ENCODE measurements around the gene SGCA.

Gene SGCA

GRCh38 chr17:50165867-50166517 is at the start of gene SGCA:
Gene SGCA, plus strand, starts transcription at chr17:50166005. Its CDS starts 36 bp downstream, at chr17:50166041.
- FAIRE-seq, result no peak

GRCh38 chr17:50117202-50118051 is 48.4 kb upstream of the SGCA start:
- FAIRE-seq, result no peak

- no peak for FAIRE-seq
Measured at GRCh38 chr17:50118076-50118827, 47.6 kb upstream of the SGCA start.

GRCh38 chr17:50118828-50119218 is 47.0 kb upstream of the SGCA start:
- FAIRE-seq, result no peak

- FAIRE-seq, result no peak
Measured at GRCh38 chr17:50120475-50121253, 45.1 kb upstream of the SGCA start.

- no peak for FAIRE-seq
Measured at GRCh38 chr17:50122945-50123344, 42.9 kb upstream of the SGCA start.

GRCh38 chr17:50123649-50124349 is 42.0 kb upstream of the SGCA start:
- FAIRE-seq, result no peak

GRCh38 chr17:50125420-50125997 is 40.3 kb upstream of the SGCA start:
- no peak for FAIRE-seq

- FAIRE-seq, result no peak
Measured at GRCh38 chr17:50127697-50128361, 38.0 kb upstream of the SGCA start.

- FAIRE-seq, result no peak
Measured at GRCh38 chr17:50128441-50129352, 37.1 kb upstream of the SGCA start.

GRCh38 chr17:50129353-50129727 is 36.5 kb upstream of the SGCA start:
- no peak for FAIRE-seq

- no peak for FAIRE-seq
Measured at GRCh38 chr17:50129728-50130558, 35.9 kb upstream of the SGCA start, which contains the start of gene SAMD14. Gene SAMD14, minus strand, starts transcription at chr17:50130160. Its CDS starts 5,201 bp downstream, at chr17:50124959.

GRCh38 chr17:50130559-50131305 is 35.1 kb upstream of the SGCA start:
- no peak for FAIRE-seq

- FAIRE-seq, result no peak
Measured at GRCh38 chr17:50132104-50132794, 33.6 kb upstream of the SGCA start.

- no peak for FAIRE-seq
Measured at GRCh38 chr17:50133028-50133768, 32.6 kb upstream of the SGCA start.

- no peak for FAIRE-seq
Measured at GRCh38 chr17:50133769-50134099, 32.1 kb upstream of the SGCA start.

Measured in endometrium (tissue), 2 donors.